Measurements from ENCODE around the gene LCTL. TPM values are rescaled to one million over a fixed set of nuclear protein-coding genes. Genes with fewer than 3 reads are reported as not detected.
"Not testable (repeated sequence)": the region's sequence is repeated elsewhere in the genome, so short reads cannot be mapped to it uniquely, and the experiment has no call there.

Gene LCTL
- polyA plus RNA-seq, 1 of the 3 experiments (the other 2 are of a cell fraction): 1.9 TPM

DNA sequence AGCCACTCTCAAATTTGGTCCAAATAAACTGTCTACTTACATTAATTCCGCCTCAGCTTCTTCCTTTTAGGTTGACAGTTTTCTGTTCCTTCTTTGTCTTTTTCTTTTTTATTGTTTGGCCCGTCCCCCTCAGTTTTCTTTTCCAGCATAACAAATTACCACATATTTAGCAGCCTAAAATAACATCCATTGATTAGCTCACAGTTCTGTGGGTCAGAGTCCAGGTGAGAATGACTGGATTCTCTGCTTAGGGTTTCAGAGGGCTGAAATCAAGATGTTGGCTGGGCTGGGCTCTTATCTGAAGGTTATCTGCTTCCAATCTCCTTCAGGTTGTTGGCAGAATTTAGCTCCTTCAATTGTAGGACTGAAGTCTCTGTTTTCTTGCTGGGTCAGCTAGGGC, 24.6 kb upstream of the LCTL start:
- Histone ChIP-seq H3K4me2 (no peak overlapping the region), H4K20me1 (ENCODE audit: insufficient read depth) (no peaks in the 10 kb centered on the region), H3K9me3 (no peaks in the 10 kb centered on the region), H3K79me2 (ENCODE audit: insufficient read depth) (no peaks in the 10 kb centered on the region), H2AFZ (ENCODE audit: low read depth) (no peak overlapping the region), H3K4me1 (ENCODE audit: control insufficient read depth in 1 of 2, insufficient read depth in 2 of 2, low read depth in 1 of 2, low read length in 1 of 2) (peaks cover 0 to 16% of the 10 kb centered on the region in 2 experiments; a peak in 2 of 4 replicates), H3K36me3 (replicated peaks in 1 of 2; ENCODE audit: control insufficient read depth in 1 of 2, insufficient read depth in 2 of 2, low read length in 1 of 2) (no peaks in the 10 kb centered on the region), H3K4me3 (ENCODE audit: low read depth in 2 of 2, low read length in 1 of 2) (no peak overlapping the region), H3F3A (replicated peaks; ENCODE audit: insufficient read depth) (no peaks in the 10 kb centered on the region), H3K27ac (ENCODE audit: low read depth in 2 of 2, low read length in 1 of 2) (no peak overlapping the region), H3K27me3 (ENCODE audit: insufficient read depth) (no peaks in the 10 kb centered on the region), H3K9me2 (no peaks in the 10 kb centered on the region), H3K9ac (no peak overlapping the region)
- CTCF ChIA-PET: interaction anchor here (1.0 to 3.5 kb wide), 5 partner anchors 14 to 262 kb away, joined by 3 to 16 read pairs (median 4); partner anchors contain the start of gene LCTL
- WGBS (ENCODE audit: low lambda C conversion rate): 65% methylated on average over 2 of the region's 2 CpGs
- POLR2A ChIA-PET: interaction anchor here (1.4 kb wide), 1 partner anchor 261 kb away, joined by 3 read pairs; no protein-coding TSS in a partner anchor
- DNase-seq: no peak
- TF ChIP-seq GATA2 (CRISPR knock-in tag; IDR thresholded peaks at IDR 0.05) (no peak), REST (IDR thresholded peaks at IDR 0.05; ENCODE audit: low read depth, low read length) (no peak), MXI1 (IDR thresholded peaks at IDR 0.05; ENCODE audit: low read depth, low read length) (no peak), EP300 (IDR thresholded peaks at IDR 0.05; ENCODE audit: borderline replicate concordance in 1 of 2, low read depth in 1 of 2, low read length in 1 of 2) (no peak), FOSL2 (IDR thresholded peaks at IDR 0.05; ENCODE audit: borderline replicate concordance, low read depth) (no peak)

DNA sequence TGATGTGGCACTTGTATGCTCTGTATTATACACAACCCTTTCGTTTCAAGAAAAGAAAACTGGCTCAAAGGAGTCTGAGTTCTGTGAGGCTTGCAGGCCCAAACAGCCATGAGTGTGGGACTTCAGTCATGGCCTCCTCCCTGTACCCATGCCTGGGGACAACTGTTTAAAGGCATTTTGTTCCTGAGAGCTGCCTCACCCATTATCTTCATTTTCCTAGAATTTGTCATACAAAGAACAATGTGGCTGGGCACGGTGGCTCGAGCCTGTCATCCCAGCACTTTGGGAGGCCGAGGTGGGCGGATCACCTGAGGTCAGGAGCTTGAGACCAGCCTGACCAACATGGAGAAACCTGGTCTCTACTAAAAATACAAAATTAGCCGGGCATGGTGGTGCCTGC, 23.6 kb upstream of the LCTL start:
- CTCF ChIA-PET: interaction anchor here (1.2 to 3.5 kb wide), 3 partner anchors 15 to 262 kb away, joined by 3 to 16 read pairs (median 3); partner anchors contain the start of gene LCTL

GRCh38 chr15:66588971-66589370, 23.2 kb upstream of the LCTL start:
- H2AFZ ChIP-seq (ENCODE audit: low read depth): no peak overlapping the region
- no peak overlapping the region for H3K4me3 ChIP-seq (ENCODE audit: low read depth in 2 of 2, low read length in 1 of 2)
- H3K4me2 ChIP-seq: no peak overlapping the region
- WGBS (ENCODE audit: low lambda C conversion rate): 89% methylated on average over 8 of the region's 8 CpGs
- H3K9ac ChIP-seq: no peak overlapping the region
- no peaks in the 10 kb centered on the region for H3K9me2 ChIP-seq
- no peak for DNase-seq
- H3K4me1 ChIP-seq (ENCODE audit: control insufficient read depth in 1 of 2, insufficient read depth in 2 of 2, low read depth in 1 of 2, low read length in 1 of 2): peaks cover 0 to 8% of the 10 kb centered on the region in 2 experiments; a peak in 1 of 4 replicates
- H3K27ac ChIP-seq (ENCODE audit: low read depth in 2 of 2, low read length in 1 of 2): no peak overlapping the region
- ChIA-PET POLR2A (no interaction called here), CTCF (interaction anchor here (1.6 to 3.5 kb wide), 2 partner anchors 15 to 262 kb away, joined by 3 to 16 read pairs; no protein-coding TSS in a partner anchor)
- H3K36me3 ChIP-seq (replicated peaks in 1 of 2; ENCODE audit: control insufficient read depth in 1 of 2, insufficient read depth in 2 of 2, low read length in 1 of 2): no peaks in the 10 kb centered on the region
- H3K9me3 ChIP-seq: no peaks in the 10 kb centered on the region
- no peaks in the 10 kb centered on the region for H3F3A ChIP-seq (replicated peaks; ENCODE audit: insufficient read depth)
- no peaks in the 10 kb centered on the region for H3K27me3 ChIP-seq (ENCODE audit: insufficient read depth)
- no peaks in the 10 kb centered on the region for H4K20me1 ChIP-seq (ENCODE audit: insufficient read depth)
- H3K79me2 ChIP-seq (ENCODE audit: insufficient read depth): no peaks in the 10 kb centered on the region
- no peak for TF ChIP-seq EP300 (IDR thresholded peaks at IDR 0.05; ENCODE audit: borderline replicate concordance in 1 of 2, low read depth in 1 of 2, low read length in 1 of 2)
- TF ChIP-seq SIN3A (IDR thresholded peaks at IDR 0.05; ENCODE audit: borderline replicate concordance, low read depth, low read length): no peak
- no peak for TF ChIP-seq CHD2 (IDR thresholded peaks at IDR 0.05; ENCODE audit: low read length, partially characterized antibody)
- no peak for TF ChIP-seq NRF1 (IDR thresholded peaks at IDR 0.05; ENCODE audit: low read depth, low read length)
- no peak for TF ChIP-seq GATA2 (CRISPR knock-in tag; IDR thresholded peaks at IDR 0.05)
- TF ChIP-seq, protein P1, sequence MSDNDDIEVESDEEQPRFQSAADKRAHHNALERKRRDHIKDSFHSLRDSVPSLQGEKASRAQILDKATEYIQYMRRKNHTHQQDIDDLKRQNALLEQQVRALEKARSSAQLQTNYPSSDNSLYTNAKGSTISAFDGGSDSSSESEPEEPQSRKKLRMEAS (IDR thresholded peaks at IDR 0.05; ENCODE audit: low read depth): no peak
- no peak for TF ChIP-seq RXRA (IDR thresholded peaks at IDR 0.05; ENCODE audit: borderline replicate concordance, low read depth)
- TF ChIP-seq USF2 (IDR thresholded peaks at IDR 0.05; ENCODE audit: borderline replicate concordance, low read depth, low read length): no peak
- no peak for TF ChIP-seq RCOR1 (IDR thresholded peaks at IDR 0.05; ENCODE audit: low read length)
- TF ChIP-seq EZH2phosphoT487 (IDR thresholded peaks at IDR 0.05; ENCODE audit: borderline replicate concordance, low read depth): no peak
- no peak for TF ChIP-seq MXI1 (IDR thresholded peaks at IDR 0.05; ENCODE audit: low read depth, low read length)

More for the DNA sequence above, 23.6 kb upstream of the LCTL start:
- H2AFZ ChIP-seq (ENCODE audit: low read depth); H3K4me1 ChIP-seq (ENCODE audit: control insufficient read depth in 1 of 2, insufficient read depth in 2 of 2, low read depth in 1 of 2, low read length in 1 of 2); H3K9me2 ChIP-seq; H4K20me1 ChIP-seq (ENCODE audit: insufficient read depth); H3K9ac ChIP-seq; H3K4me2 ChIP-seq; H3K27me3 ChIP-seq (ENCODE audit: insufficient read depth); H3F3A ChIP-seq (replicated peaks; ENCODE audit: insufficient read depth); H3K27ac ChIP-seq (ENCODE audit: low read depth in 2 of 2, low read length in 1 of 2); H3K79me2 ChIP-seq (ENCODE audit: insufficient read depth); DNase-seq; H3K9me3 ChIP-seq; H3K4me3 ChIP-seq (ENCODE audit: low read depth in 2 of 2, low read length in 1 of 2); H3K36me3 ChIP-seq (replicated peaks in 1 of 2; ENCODE audit: control insufficient read depth in 1 of 2, insufficient read depth in 2 of 2, low read length in 1 of 2): not testable (repeated sequence)
- WGBS (ENCODE audit: low lambda C conversion rate): 78% methylated on average over 6 of the region's 6 CpGs
- POLR2A ChIA-PET: interaction anchor here (1.4 kb wide), 1 partner anchor 262 kb away, joined by 3 read pairs; no protein-coding TSS in a partner anchor
